ENCODE results near the gene ENOX1. TPM values are rescaled to one million over a fixed set of nuclear protein-coding genes. Genes with fewer than 3 reads are reported as not detected.

Gene ENOX1
- polyA plus RNA-seq, 2 of the 4 experiments (the other 2 are of a cell fraction), result 0.28 to 0.41 TPM

DNA sequence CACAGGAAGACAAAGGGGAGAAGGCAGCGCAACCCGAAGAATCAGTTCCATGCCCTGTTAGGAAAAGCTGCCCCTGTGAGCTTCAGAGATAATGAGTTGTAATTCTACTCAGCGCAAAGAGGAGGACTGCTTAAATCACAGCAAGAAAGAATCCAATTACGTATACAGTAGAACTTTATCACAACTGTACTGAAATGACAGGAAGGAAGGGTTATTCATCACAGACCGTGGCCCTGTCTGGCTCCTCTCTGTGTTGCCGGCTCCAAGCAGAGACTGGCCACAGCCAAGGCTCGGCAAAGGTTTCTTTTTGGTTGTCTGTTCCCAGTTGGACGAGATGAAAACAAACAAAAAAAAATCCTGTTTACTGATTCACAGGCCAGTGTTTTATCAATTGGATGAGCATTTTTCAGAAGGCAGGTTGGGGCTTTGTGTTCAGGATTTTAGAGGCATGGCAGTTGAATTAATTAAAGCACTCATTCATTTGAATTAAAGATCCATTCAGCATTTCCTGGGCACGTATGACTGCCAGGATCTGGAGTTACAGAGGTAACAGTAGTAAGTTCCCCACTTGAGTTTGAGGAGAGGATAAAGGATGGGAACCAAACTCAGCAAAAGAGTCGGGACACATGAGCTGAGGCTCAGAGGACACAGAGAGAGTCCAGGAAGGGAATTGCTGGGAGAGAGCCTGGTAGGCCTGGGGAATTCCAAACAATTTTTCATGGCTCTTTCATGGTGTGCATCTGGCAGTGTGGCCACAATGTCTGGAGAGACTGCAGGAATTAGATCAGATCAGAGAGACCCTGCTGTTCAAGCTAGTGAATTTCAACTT is 422.3 kb downstream of the ENOX1 start:
- no peaks in the 10 kb centered on the region for H3K9me3 ChIP-seq
- WGBS (ENCODE audit: missing lambda C conversion rate), result 77% methylated on average over 10 of the region's 10 CpGs
- FAIRE-seq (no peak), ATAC-seq (no peak), DNase-seq (ENCODE audit: low read depth in 1 of 2, low spot score in 1 of 2) (no peak)
- H3K27ac ChIP-seq, result no peak overlapping the region
- H3K4me3 ChIP-seq, result no peak overlapping the region
- CTCF ChIA-PET, result no interaction called here
- H3K4me1 ChIP-seq, result peaks cover 3% of the 10 kb centered on the region; the same call in 1 of the 3 replicates
- POLR2A ChIA-PET, result no interaction called here
- H3K4me2 ChIP-seq, result no peak overlapping the region
- TF ChIP-seq TFCP2L1 (CRISPR knock-in tag; IDR thresholded peaks at IDR 0.05) (no peak), BHLHE40 (IDR thresholded peaks at IDR 0.05; ENCODE audit: low read depth, low read length) (no peak), SREBF2 (IDR thresholded peaks at IDR 0.05) (no peak), RAD21 (conservative IDR thresholded peaks at IDR 0.05 in 1 of 2, IDR thresholded peaks at IDR 0.05 in 1 of 2) (no peak), MAFK (IDR thresholded peaks at IDR 0.05; ENCODE audit: partially characterized antibody) (no peak), CHD2 (IDR thresholded peaks at IDR 0.05; ENCODE audit: low read length, partially characterized antibody) (no peak), ZC3H11A (IDR thresholded peaks at IDR 0.05) (no peak), MAZ (IDR thresholded peaks at IDR 0.05; ENCODE audit: borderline replicate concordance, low read depth, low read length) (no peak), POLR2A (IDR thresholded peaks at IDR 0.05; ENCODE audit: low read length) (no peak), HDAC2 (IDR thresholded peaks at IDR 0.05) (no peak), CBX2 (IDR thresholded peaks at IDR 0.05; ENCODE audit: borderline replicate concordance, low read depth) (no peak), HEYL (CRISPR knock-in tag; IDR thresholded peaks at IDR 0.05) (no peak), EP300 (IDR thresholded peaks at IDR 0.05) (no peak)
- TF ChIP-seq, protein P1, sequence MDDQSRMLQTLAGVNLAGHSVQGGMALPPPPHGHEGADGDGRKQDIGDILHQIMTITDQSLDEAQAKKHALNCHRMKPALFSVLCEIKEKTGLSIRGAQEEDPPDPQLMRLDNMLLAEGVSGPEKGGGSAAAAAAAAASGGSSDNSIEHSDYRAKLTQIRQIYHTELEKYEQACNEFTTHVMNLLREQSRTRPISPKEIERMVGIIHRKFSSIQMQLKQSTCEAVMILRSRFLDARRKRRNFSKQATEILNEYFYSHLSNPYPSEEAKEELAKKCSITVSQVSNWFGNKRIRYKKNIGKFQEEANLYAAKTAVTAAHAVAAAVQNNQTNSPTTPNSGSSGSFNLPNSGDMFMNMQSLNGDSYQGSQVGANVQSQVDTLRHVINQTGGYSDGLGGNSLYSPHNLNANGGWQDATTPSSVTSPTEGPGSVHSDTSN (IDR thresholded peaks at IDR 0.05), result no peak
- TF ChIP-seq, protein P2, sequence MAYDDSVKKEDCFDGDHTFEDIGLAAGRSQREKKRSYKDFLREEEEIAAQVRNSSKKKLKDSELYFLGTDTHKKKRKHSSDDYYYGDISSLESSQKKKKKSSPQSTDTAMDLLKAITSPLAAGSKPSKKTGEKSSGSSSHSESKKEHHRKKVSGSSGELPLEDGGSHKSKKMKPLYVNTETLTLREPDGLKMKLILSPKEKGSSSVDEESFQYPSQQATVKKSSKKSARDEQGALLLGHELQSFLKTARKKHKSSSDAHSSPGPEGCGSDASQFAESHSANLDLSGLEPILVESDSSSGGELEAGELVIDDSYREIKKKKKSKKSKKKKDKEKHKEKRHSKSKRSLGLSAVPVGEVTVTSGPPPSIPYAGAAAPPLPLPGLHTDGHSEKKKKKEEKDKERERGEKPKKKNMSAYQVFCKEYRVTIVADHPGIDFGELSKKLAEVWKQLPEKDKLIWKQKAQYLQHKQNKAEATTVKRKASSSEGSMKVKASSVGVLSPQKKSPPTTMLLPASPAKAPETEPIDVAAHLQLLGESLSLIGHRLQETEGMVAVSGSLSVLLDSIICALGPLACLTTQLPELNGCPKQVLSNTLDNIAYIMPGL (CRISPR knock-in tag; IDR thresholded peaks at IDR 0.05; ENCODE audit: borderline replicate concordance), result no peak

DNA sequence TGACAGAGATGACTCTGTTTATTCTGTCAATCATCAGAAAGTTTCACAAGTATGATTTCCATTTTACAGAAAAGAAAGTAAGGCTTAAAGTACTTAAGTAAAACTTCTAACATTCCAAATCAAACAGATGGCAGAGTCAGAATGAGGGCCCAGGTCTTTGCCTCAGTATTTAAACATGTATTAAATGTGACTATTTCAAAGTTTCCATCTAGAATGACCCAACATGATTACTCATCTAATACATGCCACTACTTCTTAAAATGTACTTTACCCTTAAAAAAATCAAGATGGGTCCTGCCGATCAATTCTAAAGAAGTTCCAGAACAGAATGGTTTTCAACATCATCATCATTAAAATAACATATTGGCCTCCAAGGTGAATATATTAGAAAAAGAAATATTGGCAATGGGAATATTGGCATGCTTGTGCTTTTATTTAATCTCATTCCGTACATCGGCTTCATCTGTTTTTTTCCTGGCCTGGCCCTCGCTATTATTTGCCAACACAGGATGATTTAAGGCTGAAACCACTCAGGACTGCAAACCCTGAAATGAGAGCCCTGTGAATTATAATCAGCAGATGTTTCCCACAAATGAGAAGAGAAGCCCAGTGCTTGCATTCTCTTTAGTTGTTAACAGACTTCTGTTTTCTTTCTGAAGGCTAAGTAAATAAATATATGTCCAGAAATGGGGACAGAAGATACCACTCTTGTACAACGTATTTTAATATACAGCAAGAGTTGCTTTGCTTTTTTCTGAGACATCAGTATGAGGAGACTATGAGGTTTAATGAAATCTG is 423.4 kb downstream of the ENOX1 start:
- POLR2A ChIA-PET, result no interaction called here
- Histone ChIP-seq H3K4me2 (no peak overlapping the region), H3K9me3 (no peaks in the 10 kb centered on the region), H3K4me1 (peaks cover 3% of the 10 kb centered on the region; the same call in 1 of the 3 replicates), H3K4me3 (no peak overlapping the region), H3K27ac (no peak overlapping the region)
- TF ChIP-seq SMC3 (IDR thresholded peaks at IDR 0.05) (no peak), TP53 (CRISPR knock-in tag; IDR thresholded peaks at IDR 0.05) (no peak), RFX5 (IDR thresholded peaks at IDR 0.05) (no peak)
- TF ChIP-seq, protein P3, sequence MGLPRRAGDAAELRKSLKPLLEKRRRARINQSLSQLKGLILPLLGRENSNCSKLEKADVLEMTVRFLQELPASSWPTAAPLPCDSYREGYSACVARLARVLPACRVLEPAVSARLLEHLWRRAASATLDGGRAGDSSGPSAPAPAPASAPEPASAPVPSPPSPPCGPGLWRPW (IDR thresholded peaks at IDR 0.05), result no peak
- CTCF ChIA-PET, result no interaction called here
- 82% methylated on average over 5 of the region's 5 CpGs for WGBS (ENCODE audit: missing lambda C conversion rate)
- no peak for DNase-seq (ENCODE audit: low read depth in 1 of 2, low spot score in 1 of 2)
- FAIRE-seq, result no peak
- ATAC-seq, result no peak

DNA sequence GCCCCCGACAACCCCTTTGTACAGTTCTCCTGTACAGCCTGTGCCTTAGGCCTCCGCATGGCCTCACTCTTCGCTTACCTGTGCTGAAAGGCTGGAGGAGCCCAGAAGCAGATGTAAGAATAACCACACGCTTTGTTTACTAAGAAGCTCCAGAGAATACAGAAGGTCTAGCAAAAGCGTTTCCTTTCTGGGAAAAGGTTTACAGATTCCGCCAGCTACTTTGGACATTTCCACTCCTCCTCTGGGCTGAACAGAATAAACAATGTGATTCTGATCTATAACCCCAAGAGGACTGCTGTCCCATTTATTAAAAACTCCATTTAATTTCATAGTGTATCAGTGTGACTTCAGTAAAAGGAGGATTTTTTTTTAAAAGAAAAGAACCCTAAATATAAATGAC is 424.2 kb downstream of the ENOX1 start:
- DNase-seq (ENCODE audit: low read depth in 1 of 2, low spot score in 1 of 2) (no peak), ATAC-seq (no peak), FAIRE-seq (no peak)
- Histone ChIP-seq H3K9me3 (no peaks in the 10 kb centered on the region), H3K4me3 (no peak overlapping the region), H3K4me2 (no peak overlapping the region), H3K4me1 (no peaks in the 10 kb centered on the region), H3K27ac (no peak overlapping the region)
- ChIA-PET POLR2A (no interaction called here), CTCF (no interaction called here)
- 91% methylated on average over 5 of the region's 6 CpGs for WGBS (ENCODE audit: missing lambda C conversion rate)
- TF ChIP-seq, protein P4, sequence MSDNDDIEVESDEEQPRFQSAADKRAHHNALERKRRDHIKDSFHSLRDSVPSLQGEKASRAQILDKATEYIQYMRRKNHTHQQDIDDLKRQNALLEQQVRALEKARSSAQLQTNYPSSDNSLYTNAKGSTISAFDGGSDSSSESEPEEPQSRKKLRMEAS (IDR thresholded peaks at IDR 0.05), result no peak
- TF ChIP-seq KDM5A (IDR thresholded peaks at IDR 0.05) (no peak), HEYL (CRISPR knock-in tag; IDR thresholded peaks at IDR 0.05) (no peak), CEBPB (IDR thresholded peaks at IDR 0.05) (no peak), PHF8 (IDR thresholded peaks at IDR 0.05; ENCODE audit: borderline replicate concordance, low read depth) (no peak), NR3C1 (IDR thresholded peaks at IDR 0.05) (no peak), EHMT2 (IDR thresholded peaks at IDR 0.05; ENCODE audit: low read depth) (no peak), MAZ (IDR thresholded peaks at IDR 0.05; ENCODE audit: borderline replicate concordance, low read depth, low read length) (no peak), RAD21 (conservative IDR thresholded peaks at IDR 0.05 in 1 of 2, IDR thresholded peaks at IDR 0.05 in 1 of 2) (no peak), HOXA7 (CRISPR knock-in tag; IDR thresholded peaks at IDR 0.05) (no peak), ESRRA (IDR thresholded peaks at IDR 0.05; ENCODE audit: borderline replicate concordance, low read length) (no peak), RFX5 (IDR thresholded peaks at IDR 0.05) (no peak), ZFP36 (IDR thresholded peaks at IDR 0.05; ENCODE audit: borderline replicate concordance, partially characterized antibody) (no peak), NFE2L2 (conservative IDR thresholded peaks at IDR 0.05; ENCODE audit: low read length) (no peak), ZC3H11A (IDR thresholded peaks at IDR 0.05) (no peak)
- TF ChIP-seq, protein P3 (IDR thresholded peaks at IDR 0.05), result no peak
- TF ChIP-seq, protein P5, sequence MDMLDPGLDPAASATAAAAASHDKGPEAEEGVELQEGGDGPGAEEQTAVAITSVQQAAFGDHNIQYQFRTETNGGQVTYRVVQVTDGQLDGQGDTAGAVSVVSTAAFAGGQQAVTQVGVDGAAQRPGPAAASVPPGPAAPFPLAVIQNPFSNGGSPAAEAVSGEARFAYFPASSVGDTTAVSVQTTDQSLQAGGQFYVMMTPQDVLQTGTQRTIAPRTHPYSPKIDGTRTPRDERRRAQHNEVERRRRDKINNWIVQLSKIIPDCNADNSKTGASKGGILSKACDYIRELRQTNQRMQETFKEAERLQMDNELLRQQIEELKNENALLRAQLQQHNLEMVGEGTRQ (IDR thresholded peaks at IDR 0.05), result no peak
